DOHH2 (cell line): ENCODE measurements around the gene PPM1H.
"Not testable (repeated sequence)": the region's sequence is repeated elsewhere in the genome, so short reads cannot be mapped to it uniquely, and the experiment has no call there.

ENCODE experiments used
- EZH2phosphoT487 ChIP-seq: fragments of 200-600 bp; sonication (generic); IDR thresholded peaks from 2 replicates; pipeline ENCODE4 v1.6.1; 2017; ENCODE audit warnings: borderline replicate concordance, mild to moderate bottlenecking, antibody characterized with exemption, low read length, moderate library complexity, mixed read lengths
- TF ChIP-seq, protein P1 (sequence below): fragments of 200-600 bp; sonication (generic); IDR thresholded peaks from one replicate; pipeline ENCODE4 v1.5.1; 2014; ENCODE audit warnings: antibody characterized with exemption, mild to moderate bottlenecking, low read depth, low read length; ENCODE audit not compliant: poor library complexity, severe bottlenecking

- TF ChIP-seq, protein P1, sequence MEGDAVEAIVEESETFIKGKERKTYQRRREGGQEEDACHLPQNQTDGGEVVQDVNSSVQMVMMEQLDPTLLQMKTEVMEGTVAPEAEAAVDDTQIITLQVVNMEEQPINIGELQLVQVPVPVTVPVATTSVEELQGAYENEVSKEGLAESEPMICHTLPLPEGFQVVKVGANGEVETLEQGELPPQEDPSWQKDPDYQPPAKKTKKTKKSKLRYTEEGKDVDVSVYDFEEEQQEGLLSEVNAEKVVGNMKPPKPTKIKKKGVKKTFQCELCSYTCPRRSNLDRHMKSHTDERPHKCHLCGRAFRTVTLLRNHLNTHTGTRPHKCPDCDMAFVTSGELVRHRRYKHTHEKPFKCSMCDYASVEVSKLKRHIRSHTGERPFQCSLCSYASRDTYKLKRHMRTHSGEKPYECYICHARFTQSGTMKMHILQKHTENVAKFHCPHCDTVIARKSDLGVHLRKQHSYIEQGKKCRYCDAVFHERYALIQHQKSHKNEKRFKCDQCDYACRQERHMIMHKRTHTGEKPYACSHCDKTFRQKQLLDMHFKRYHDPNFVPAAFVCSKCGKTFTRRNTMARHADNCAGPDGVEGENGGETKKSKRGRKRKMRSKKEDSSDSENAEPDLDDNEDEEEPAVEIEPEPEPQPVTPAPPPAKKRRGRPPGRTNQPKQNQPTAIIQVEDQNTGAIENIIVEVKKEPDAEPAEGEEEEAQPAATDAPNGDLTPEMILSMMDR, result not testable (repeated sequence)
- TF ChIP-seq EZH2phosphoT487, result not testable (repeated sequence)
Measured at GRCh38 chr12:62664951-62665350, 270.0 kb downstream of the PPM1H start.
